ENCODE data around the gene TEX29. TPM values are rescaled to one million over a fixed set of nuclear protein-coding genes. Genes with fewer than 3 reads are reported as not detected.

TEX29 gene
- total RNA-seq, 2 donors from 2014 or later: 1.7 to 2.2 TPM

DNA sequence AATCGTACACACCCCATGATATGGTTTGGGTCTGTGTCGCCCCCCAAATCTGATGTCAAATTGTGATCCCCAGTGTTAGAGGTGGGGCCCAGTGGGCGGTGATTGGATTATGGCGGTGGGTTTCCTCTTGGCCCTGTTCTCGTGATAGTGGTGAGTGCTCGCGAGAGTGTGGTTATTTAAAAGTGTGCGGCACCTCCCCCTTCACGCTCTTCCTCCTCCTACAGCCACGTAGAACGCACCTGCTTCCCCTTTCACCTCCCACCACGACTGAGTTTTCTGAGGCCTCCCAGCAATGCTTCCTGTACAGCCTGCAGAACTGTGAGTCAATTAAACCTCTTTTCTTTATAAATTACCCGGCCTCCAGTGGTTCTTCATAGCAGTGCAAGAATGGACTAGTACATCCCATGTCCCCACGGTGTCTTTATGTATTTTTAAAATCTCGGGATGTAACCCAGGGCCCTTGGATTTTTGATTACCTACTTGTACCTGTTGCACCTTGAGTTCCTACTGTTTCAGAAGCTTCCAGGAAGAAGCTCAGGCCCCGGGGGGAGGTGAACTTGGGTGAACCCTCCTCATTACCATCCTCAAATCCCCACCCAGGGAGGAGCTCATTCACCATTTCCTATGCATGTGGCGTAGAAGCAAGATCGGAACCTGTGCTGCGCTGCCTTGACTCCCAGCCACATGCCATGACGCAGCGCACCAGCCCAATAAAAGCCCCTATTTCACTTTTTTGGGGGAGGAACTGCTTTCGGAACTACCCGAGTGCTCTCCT lies 52.4 kb downstream of the TEX29 start:
- no peaks in the 10 kb centered on the region for H3K36me3 Mint-ChIP-seq (ENCODE audit: low read depth)
- no peaks in the 10 kb centered on the region for H3K9me3 Mint-ChIP-seq
- H3K27ac Mint-ChIP-seq: no peak overlapping the region
- no peak for ATAC-seq (replicated peaks)
- no peaks in the 10 kb centered on the region for H3K4me1 Mint-ChIP-seq
- H3K4me3 Mint-ChIP-seq: no peak overlapping the region
- H3K27me3 Mint-ChIP-seq: no peaks in the 10 kb centered on the region

DNA sequence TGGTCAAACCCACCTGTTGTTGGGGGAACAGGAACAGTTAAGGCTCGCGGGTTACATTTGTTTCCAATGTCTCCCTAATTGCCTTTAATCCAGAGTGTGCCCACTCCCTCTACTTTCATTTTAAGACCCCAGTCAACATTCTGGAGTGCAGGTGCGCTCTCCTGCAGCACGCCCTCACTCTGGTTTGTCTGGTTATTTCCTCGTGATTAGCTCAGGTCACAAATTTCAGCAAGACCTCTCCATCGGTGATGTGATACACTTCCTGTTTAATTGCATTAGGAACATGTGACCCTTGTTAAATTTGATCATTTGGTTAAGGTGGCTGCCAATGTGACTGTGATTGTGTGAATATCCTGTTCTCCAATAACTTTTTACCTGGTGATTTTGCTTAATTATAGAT lies 53.0 kb downstream of the TEX29 start:
- ATAC-seq (replicated peaks): no peak
- H3K4me1 Mint-ChIP-seq: no peaks in the 10 kb centered on the region
- no peak overlapping the region for H3K4me3 Mint-ChIP-seq
- H3K27ac Mint-ChIP-seq: no peak overlapping the region
- H3K36me3 Mint-ChIP-seq (ENCODE audit: low read depth): no peaks in the 10 kb centered on the region
- H3K9me3 Mint-ChIP-seq: no peaks in the 10 kb centered on the region
- H3K27me3 Mint-ChIP-seq: no peaks in the 10 kb centered on the region

GRCh38 chr13:111380431-111380830 lies 60.0 kb downstream of the TEX29 start:
- peaks cover 12% of the 10 kb centered on the region for H3K4me1 Mint-ChIP-seq
- H3K27me3 Mint-ChIP-seq: peaks cover 19% of the 10 kb centered on the region
- no peak overlapping the region for H3K4me3 Mint-ChIP-seq
- no peak overlapping the region for H3K27ac Mint-ChIP-seq
- H3K36me3 Mint-ChIP-seq (ENCODE audit: low read depth): no peaks in the 10 kb centered on the region
- no peaks in the 10 kb centered on the region for H3K9me3 Mint-ChIP-seq
- ATAC-seq (replicated peaks): no peak

- Mint-ChIP-seq H3K27ac (no peak overlapping the region), H3K9me3 (no peaks in the 10 kb centered on the region), H3K4me1 (peaks cover 12% of the 10 kb centered on the region), H3K4me3 (no peak overlapping the region), H3K27me3 (peaks cover 19% of the 10 kb centered on the region), H3K36me3 (ENCODE audit: low read depth) (no peaks in the 10 kb centered on the region)
- no peak for ATAC-seq (replicated peaks)
Measured at GRCh38 chr13:111382411-111382810, 62.0 kb downstream of the TEX29 start.

DNA sequence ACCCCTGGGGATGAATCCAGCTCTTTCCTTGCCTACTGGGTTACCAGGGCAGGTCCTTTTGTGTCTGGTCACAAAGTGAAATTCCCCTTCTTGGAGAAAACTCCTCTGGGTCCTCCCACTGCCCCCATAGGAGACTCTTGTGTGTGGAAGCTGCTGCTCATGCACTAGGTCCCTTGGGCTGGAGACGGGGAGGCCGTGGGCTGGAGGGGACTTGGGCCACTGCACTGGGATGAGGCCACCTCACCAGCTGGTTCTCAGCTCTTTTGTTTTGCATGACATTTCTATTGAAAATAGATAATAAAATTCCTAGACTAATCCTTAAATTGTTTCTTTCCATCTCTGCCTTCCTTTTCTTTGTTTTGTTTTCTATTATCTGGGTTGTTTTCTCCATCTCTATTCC lies 62.4 kb downstream of the TEX29 start:
- Mint-ChIP-seq H3K27ac (no peak overlapping the region), H3K4me3 (no peak overlapping the region), H3K27me3 (peaks cover 19% of the 10 kb centered on the region), H3K36me3 (ENCODE audit: low read depth) (no peaks in the 10 kb centered on the region), H3K4me1 (peaks cover 12% of the 10 kb centered on the region), H3K9me3 (no peaks in the 10 kb centered on the region)
- no peak for ATAC-seq (replicated peaks)

DNA sequence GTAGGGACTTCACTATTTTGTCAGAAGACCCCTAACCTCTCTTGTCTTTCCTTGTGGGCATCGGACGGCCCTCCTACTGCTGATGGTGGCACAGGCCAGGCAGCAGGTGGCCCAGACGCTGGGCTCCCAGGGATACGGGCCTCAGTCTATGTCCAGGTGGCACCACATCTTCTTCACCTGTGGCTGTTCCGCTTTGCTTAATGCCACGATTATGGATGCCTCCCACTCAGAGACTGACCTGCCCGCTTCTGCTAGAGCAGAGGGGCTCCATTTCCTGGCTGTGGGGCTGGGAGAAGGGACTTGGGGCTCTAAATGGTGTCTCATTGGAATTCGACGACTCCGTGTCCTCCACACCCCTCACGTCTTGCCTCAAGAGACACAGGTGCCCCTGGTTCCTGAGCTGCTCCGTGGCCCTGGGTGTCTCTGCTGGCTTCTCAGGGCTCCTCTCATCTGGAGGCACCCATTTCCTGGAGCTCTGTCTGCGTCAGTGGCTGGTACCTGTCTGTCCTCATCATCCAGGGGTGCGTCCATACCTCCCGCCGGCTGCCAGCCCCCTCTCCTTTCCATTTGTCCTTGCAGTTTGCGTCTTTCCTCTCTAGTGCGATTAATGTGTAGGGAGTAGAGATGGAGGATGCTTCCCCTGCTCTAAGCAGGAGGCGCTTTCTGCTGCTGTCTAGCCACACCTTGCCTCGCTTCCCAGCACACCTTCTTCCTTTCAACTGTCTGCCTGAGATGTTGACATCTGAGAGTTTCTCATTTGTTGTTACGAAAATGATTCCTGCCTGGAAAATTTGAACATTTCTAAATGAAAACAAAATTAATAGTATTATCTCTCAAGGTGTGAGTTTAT lies 63.4 kb downstream of the TEX29 start:
- peaks cover 23% of the 10 kb centered on the region for H3K27me3 Mint-ChIP-seq
- no peaks in the 10 kb centered on the region for H3K9me3 Mint-ChIP-seq
- H3K36me3 Mint-ChIP-seq (ENCODE audit: low read depth): no peaks in the 10 kb centered on the region
- H3K4me1 Mint-ChIP-seq: peaks cover 16% of the 10 kb centered on the region
- no peak overlapping the region for H3K27ac Mint-ChIP-seq
- no peak for ATAC-seq (replicated peaks)
- no peak overlapping the region for H3K4me3 Mint-ChIP-seq

- H3K4me1 Mint-ChIP-seq: peaks cover 18% of the 10 kb centered on the region
- H3K36me3 Mint-ChIP-seq (ENCODE audit: low read depth): no peaks in the 10 kb centered on the region
- peaks cover 24% of the 10 kb centered on the region for H3K27me3 Mint-ChIP-seq
- no peaks in the 10 kb centered on the region for H3K9me3 Mint-ChIP-seq
- ATAC-seq (replicated peaks): no peak
- H3K27ac Mint-ChIP-seq: no peak overlapping the region
- peak overlapping the region; percentile 2 for H3K4me3 Mint-ChIP-seq
Measured at GRCh38 chr13:111384441-111385182, 64.2 kb downstream of the TEX29 start.

GRCh38 chr13:111385183-111385857 lies 64.9 kb downstream of the TEX29 start:
- ATAC-seq (replicated peaks): no peak
- no peak overlapping the region for H3K27ac Mint-ChIP-seq
- peak overlapping the region; percentile 2 for H3K4me3 Mint-ChIP-seq

GRCh38 chr13:111387026-111387871 lies 66.8 kb downstream of the TEX29 start:
- H3K9me3 Mint-ChIP-seq: no peaks in the 10 kb centered on the region

More at GRCh38 chr13:111385183-111385857, 64.9 kb downstream of the TEX29 start:
- no peaks in the 10 kb centered on the region for H3K9me3 Mint-ChIP-seq
- no peaks in the 10 kb centered on the region for H3K36me3 Mint-ChIP-seq (ENCODE audit: low read depth)
- H3K27me3 Mint-ChIP-seq: peaks cover 21% of the 10 kb centered on the region
- peaks cover 18% of the 10 kb centered on the region for H3K4me1 Mint-ChIP-seq

GRCh38 chr13:111387945-111388600 lies 67.6 kb downstream of the TEX29 start:
- Mint-ChIP-seq H3K27me3 (peaks cover 14% of the 10 kb centered on the region), H3K27ac (no peak overlapping the region), H3K9me3 (no peaks in the 10 kb centered on the region), H3K36me3 (ENCODE audit: low read depth) (no peaks in the 10 kb centered on the region), H3K4me1 (peaks cover 18% of the 10 kb centered on the region), H3K4me3 (no peak overlapping the region)
- ATAC-seq (replicated peaks): no peak

More at GRCh38 chr13:111387026-111387871, 66.8 kb downstream of the TEX29 start:
- no peak for ATAC-seq (replicated peaks)
- H3K27ac Mint-ChIP-seq: no peak overlapping the region
- H3K4me3 Mint-ChIP-seq: no peak overlapping the region
- H3K27me3 Mint-ChIP-seq: peaks cover 14% of the 10 kb centered on the region
- no peaks in the 10 kb centered on the region for H3K36me3 Mint-ChIP-seq (ENCODE audit: low read depth)
- peaks cover 18% of the 10 kb centered on the region for H3K4me1 Mint-ChIP-seq

DNA sequence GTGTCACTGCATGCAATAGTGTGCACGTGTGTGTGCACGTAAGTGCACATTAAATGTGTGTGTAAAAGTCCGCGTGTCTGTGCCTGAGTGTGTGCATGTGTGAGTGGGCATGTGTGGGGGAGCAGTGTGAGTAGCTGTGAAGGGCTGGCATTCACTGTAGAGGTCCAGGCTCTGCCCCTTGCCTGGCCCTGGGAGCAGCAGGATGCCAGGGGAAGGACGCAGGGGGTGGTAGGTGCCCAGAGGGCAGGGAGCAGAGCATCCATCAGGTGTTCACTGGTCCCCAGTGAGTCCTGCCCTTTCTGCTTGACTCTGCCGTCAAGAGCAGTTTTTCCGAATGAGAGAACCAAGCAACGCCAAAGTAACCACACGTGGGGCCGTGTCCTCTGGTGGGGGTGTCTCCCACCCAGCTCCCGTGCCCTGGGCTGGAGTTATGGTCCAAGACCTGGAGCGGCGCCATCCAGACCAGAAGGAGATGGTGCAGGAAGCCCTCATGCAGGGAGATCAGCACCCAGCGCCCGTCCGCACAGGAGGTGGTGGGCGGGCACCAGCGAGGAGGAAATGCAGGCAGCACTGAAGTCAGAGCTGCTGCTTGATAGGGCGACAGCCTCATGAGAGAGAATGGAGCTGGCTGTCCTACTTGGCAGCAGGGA lies 68.5 kb downstream of the TEX29 start:
- peaks cover 13% of the 10 kb centered on the region for H3K27me3 Mint-ChIP-seq
- H3K9me3 Mint-ChIP-seq: no peaks in the 10 kb centered on the region
- peak; percentile 46 for ATAC-seq (replicated peaks)
- H3K27ac Mint-ChIP-seq: no peak overlapping the region
- H3K4me1 Mint-ChIP-seq: peaks cover 16% of the 10 kb centered on the region
- peak overlapping the region; percentile 12 for H3K4me3 Mint-ChIP-seq
- no peaks in the 10 kb centered on the region for H3K36me3 Mint-ChIP-seq (ENCODE audit: low read depth)

GRCh38 chr13:111389621-111390521 lies 69.4 kb downstream of the TEX29 start:
- no peaks in the 10 kb centered on the region for H3K36me3 Mint-ChIP-seq (ENCODE audit: low read depth)
- H3K4me1 Mint-ChIP-seq: peaks cover 7% of the 10 kb centered on the region
- H3K27me3 Mint-ChIP-seq: peaks cover 5% of the 10 kb centered on the region
- no peaks in the 10 kb centered on the region for H3K9me3 Mint-ChIP-seq
- no peak overlapping the region for H3K27ac Mint-ChIP-seq
- ATAC-seq (replicated peaks): peak; percentile 5
- H3K4me3 Mint-ChIP-seq: no peak overlapping the region

Data from activated T-helper 17 cell treated with anti-CD3 and anti-CD28 coated beads, Interleukin-2, amount 50 U/mL, for 72 hours (primary cell).